DND-41 (cell line): ENCODE results near the gene PLAC9.

Experiments
- ATAC-seq: fragments of 200-7000 bp; cut with Tn5 transposase; 3 replicates; pipeline ENCODE4 v1.9.1; 2021; ENCODE audit warnings: low read depth; ENCODE audit not compliant: insufficient read depth
- DNase-seq: peaks from one replicate; pipeline ENCODE4 v3.0.0-alpha.2; 2020
- H2AFZ ChIP-seq: 2 replicates; pipeline ENCODE4 v1.6.0; 2012; ENCODE audit warnings: low read depth, low read length
- H3K27ac ChIP-seq: 2 replicates; pipeline ENCODE4 v1.5.1; 2012; ENCODE audit warnings: low read length, inconsistent platforms
- H3K27me3 ChIP-seq: fragments of 200-600 bp; sonication (generic); 2 replicates; pipeline ENCODE4 v1.6.0; 2012; ENCODE audit warnings: low read length, mild to moderate bottlenecking, inconsistent platforms; ENCODE audit not compliant: insufficient read depth, poor library complexity
- H3K36me3 ChIP-seq: 2 replicates; pipeline ENCODE4 v1.5.1; 2012; ENCODE audit warnings: low read length, inconsistent platforms; ENCODE audit not compliant: insufficient read depth
- H3K4me1 ChIP-seq: 2 replicates; pipeline ENCODE4 v1.5.1; 2012; ENCODE audit warnings: mild to moderate bottlenecking, low read length; ENCODE audit not compliant: insufficient read depth
- H3K4me2 ChIP-seq: 2 replicates; pipeline ENCODE4 v1.6.0; 2012; ENCODE audit warnings: mild to moderate bottlenecking, moderate library complexity, low read length, inconsistent platforms; ENCODE audit not compliant: insufficient read depth
- H3K4me3 ChIP-seq, 2 experiments: fragments of 200-600 bp in 1 of 2; shearing (Covaris generic) in 1 of 2; 2 replicates each; pipeline ENCODE4 v1.5.1; 2012 to 2016; ENCODE audit warnings: inconsistent platforms in 2 of 2, low read length in 2 of 2, mild to moderate bottlenecking in 2 of 2, low read depth in 1 of 2, moderate library complexity in 1 of 2
- H3K79me2 ChIP-seq: 2 replicates; pipeline ENCODE4 v1.6.0; 2012; ENCODE audit warnings: low read length, inconsistent platforms; ENCODE audit not compliant: insufficient read depth
- H3K9ac ChIP-seq: 2 replicates; pipeline ENCODE4 v1.6.0; 2012; ENCODE audit warnings: low read depth, mild to moderate bottlenecking, inconsistent platforms, low read length, moderate library complexity
- H3K9me3 ChIP-seq: 2 replicates; pipeline ENCODE4 v1.5.1; 2012; ENCODE audit warnings: low read length, moderate library complexity, mild to moderate bottlenecking, inconsistent platforms; ENCODE audit not compliant: insufficient read depth, severe bottlenecking
- H4K20me1 ChIP-seq: 2 replicates; pipeline ENCODE4 v1.6.0; 2012; ENCODE audit warnings: low read length; ENCODE audit not compliant: insufficient read depth
- EZH2 ChIP-seq: IDR thresholded peaks from 3 replicates; pipeline ENCODE4 v1.6.1; 2012; ENCODE audit warnings: borderline replicate concordance, low read depth, mild to moderate bottlenecking, moderate library complexity, low read length, inconsistent platforms; ENCODE audit not compliant: severe bottlenecking
- TF ChIP-seq, protein P1 (sequence below): IDR thresholded peaks from 2 replicates; pipeline ENCODE4 v1.5.1; 2012; ENCODE audit warnings: borderline replicate concordance, low read length, moderate library complexity, mild to moderate bottlenecking; ENCODE audit not compliant: poor library complexity, severe bottlenecking; ENCODE audit errors: extremely low read depth

PLAC9 gene

GRCh38 chr10:80168162-80168511, 35.6 kb downstream of the PLAC9 start:
- H3K79me2 ChIP-seq, result no peaks in the 10 kb centered on the region
- no peaks in the 10 kb centered on the region for H3K9me3 ChIP-seq
- ATAC-seq, result no peak
- no peak overlapping the region for H3K4me2 ChIP-seq
- H3K36me3 ChIP-seq, result peaks cover 43% of the 10 kb centered on the region
- no peak overlapping the region for H3K4me3 ChIP-seq
- no peak overlapping the region for H3K9ac ChIP-seq
- H2AFZ ChIP-seq, result no peak overlapping the region
- TF ChIP-seq EZH2, result no peak
- TF ChIP-seq, protein P1, sequence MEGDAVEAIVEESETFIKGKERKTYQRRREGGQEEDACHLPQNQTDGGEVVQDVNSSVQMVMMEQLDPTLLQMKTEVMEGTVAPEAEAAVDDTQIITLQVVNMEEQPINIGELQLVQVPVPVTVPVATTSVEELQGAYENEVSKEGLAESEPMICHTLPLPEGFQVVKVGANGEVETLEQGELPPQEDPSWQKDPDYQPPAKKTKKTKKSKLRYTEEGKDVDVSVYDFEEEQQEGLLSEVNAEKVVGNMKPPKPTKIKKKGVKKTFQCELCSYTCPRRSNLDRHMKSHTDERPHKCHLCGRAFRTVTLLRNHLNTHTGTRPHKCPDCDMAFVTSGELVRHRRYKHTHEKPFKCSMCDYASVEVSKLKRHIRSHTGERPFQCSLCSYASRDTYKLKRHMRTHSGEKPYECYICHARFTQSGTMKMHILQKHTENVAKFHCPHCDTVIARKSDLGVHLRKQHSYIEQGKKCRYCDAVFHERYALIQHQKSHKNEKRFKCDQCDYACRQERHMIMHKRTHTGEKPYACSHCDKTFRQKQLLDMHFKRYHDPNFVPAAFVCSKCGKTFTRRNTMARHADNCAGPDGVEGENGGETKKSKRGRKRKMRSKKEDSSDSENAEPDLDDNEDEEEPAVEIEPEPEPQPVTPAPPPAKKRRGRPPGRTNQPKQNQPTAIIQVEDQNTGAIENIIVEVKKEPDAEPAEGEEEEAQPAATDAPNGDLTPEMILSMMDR, result no peak
- H3K4me1 ChIP-seq, result no peaks in the 10 kb centered on the region
- no peak for DNase-seq
- no peak overlapping the region for H3K27ac ChIP-seq
- no peaks in the 10 kb centered on the region for H3K27me3 ChIP-seq
- H4K20me1 ChIP-seq, result peaks cover 58% of the 10 kb centered on the region

GRCh38 chr10:80168679-80169380, 36.3 kb downstream of the PLAC9 start:
- H3K4me1 ChIP-seq, result no peaks in the 10 kb centered on the region
- peaks cover 36% of the 10 kb centered on the region for H3K36me3 ChIP-seq
- peaks cover 62% of the 10 kb centered on the region for H4K20me1 ChIP-seq
- H3K27me3 ChIP-seq, result no peaks in the 10 kb centered on the region
- no peak overlapping the region for H3K9ac ChIP-seq
- H3K79me2 ChIP-seq, result no peaks in the 10 kb centered on the region
- no peak overlapping the region for H3K4me2 ChIP-seq
- H3K9me3 ChIP-seq, result no peaks in the 10 kb centered on the region
- TF ChIP-seq, protein P1, result no peak
- no peak for TF ChIP-seq EZH2
- H2AFZ ChIP-seq, result no peak overlapping the region
- ATAC-seq (peak; percentile 35; the same call in 1 of the 3 replicates), DNase-seq (no peak)
- H3K4me3 ChIP-seq, result no peak overlapping the region
- no peak overlapping the region for H3K27ac ChIP-seq

- no peak overlapping the region for H3K9ac ChIP-seq
- H3K4me2 ChIP-seq, result no peak overlapping the region
- H3K36me3 ChIP-seq, result peaks cover 24% of the 10 kb centered on the region
Measured at GRCh38 chr10:80170026-80170425, 37.5 kb downstream of the PLAC9 start.

More at GRCh38 chr10:80170026-80170425, 37.5 kb downstream of the PLAC9 start:
- no peaks in the 10 kb centered on the region for H3K27me3 ChIP-seq
- H3K4me1 ChIP-seq, result no peaks in the 10 kb centered on the region
- no peak for ATAC-seq
- DNase-seq, result no peak
- no peaks in the 10 kb centered on the region for H3K9me3 ChIP-seq
- H2AFZ ChIP-seq, result no peak overlapping the region
- peaks cover 61% of the 10 kb centered on the region for H4K20me1 ChIP-seq
- TF ChIP-seq, protein P1, result no peak
- no peak for TF ChIP-seq EZH2
- no peak overlapping the region for H3K4me3 ChIP-seq
- H3K79me2 ChIP-seq, result no peaks in the 10 kb centered on the region
- H3K27ac ChIP-seq, result no peak overlapping the region
